HG03520 (cell line): ENCODE data around the gene PXMP4.

ENCODE experiments used
- ATAC-seq: cut with Tn5 transposase; IDR thresholded peaks from one replicate; pipeline ENCODE4 v1.9.1; 2021; ENCODE audit warnings: mild to moderate bottlenecking, moderate library complexity; ENCODE audit not compliant: unreplicated experiment

Gene PXMP4

GRCh38 chr20:33685328-33686099 lies 34.6 kb downstream of the PXMP4 start:
- peak; percentile 27 for ATAC-seq

GRCh38 chr20:33684533-33685327 lies 35.4 kb downstream of the PXMP4 start:
- no peak for ATAC-seq

- ATAC-seq, result no peak
Observed at GRCh38 chr20:33681728-33682353, 38.3 kb downstream of the PXMP4 start.

- no peak for ATAC-seq
Observed at GRCh38 chr20:33681288-33681687, 38.8 kb downstream of the PXMP4 start.

- ATAC-seq, result no peak
Observed at GRCh38 chr20:33680686-33681085, 39.4 kb downstream of the PXMP4 start.

GRCh38 chr20:33679758-33680485 lies 40.2 kb downstream of the PXMP4 start:
- no peak for ATAC-seq

GRCh38 chr20:33677991-33678702 lies 42.0 kb downstream of the PXMP4 start:
- ATAC-seq, result no peak

- ATAC-seq, result no peak
Observed at GRCh38 chr20:33676652-33677645, 43.2 kb downstream of the PXMP4 start.

- ATAC-seq, result no peak
Observed at GRCh38 chr20:33676121-33676520, 44.0 kb downstream of the PXMP4 start.

- no peak for ATAC-seq
Observed at GRCh38 chr20:33675136-33675959, 44.8 kb downstream of the PXMP4 start.

GRCh38 chr20:33674294-33675135 lies 45.6 kb downstream of the PXMP4 start, which contains the start of gene NECAB3:
Gene NECAB3, minus strand, starts transcription at chr20:33674428. Its CDS starts 76 bp downstream, at chr20:33674352.
- no peak for ATAC-seq

- no peak for ATAC-seq
Observed at GRCh38 chr20:33673410-33674293, 46.5 kb downstream of the PXMP4 start.

GRCh38 chr20:33673114-33673409 lies 47.0 kb downstream of the PXMP4 start:
- ATAC-seq, result no peak

- no peak for ATAC-seq
Observed at GRCh38 chr20:33672426-33673113, 47.5 kb downstream of the PXMP4 start.

- no peak for ATAC-seq
Observed at GRCh38 chr20:33671573-33672288, 48.4 kb downstream of the PXMP4 start.
